KMS-11 (cell line): ENCODE measurements around the gene ACBD5.

ENCODE experiments used
- H2AFZ ChIP-seq: fragments of 200-600 bp; sonication (generic); 2 replicates; pipeline ENCODE4 v1.6.1; 2016; ENCODE audit warnings: antibody characterized with exemption, mixed run types, low read depth
- H3K27ac ChIP-seq: fragments of 200-600 bp; sonication (generic); 2 replicates; pipeline ENCODE4 v1.6.1; 2016; ENCODE audit warnings: mild to moderate bottlenecking, mixed run types
- H3K27me3 ChIP-seq: fragments of 200-600 bp; sonication (generic); 2 replicates; pipeline ENCODE4 v1.6.1; 2017; ENCODE audit warnings: mild to moderate bottlenecking, low read depth, mixed run types, moderate library complexity; ENCODE audit not compliant: insufficient read depth
- H3K36me3 ChIP-seq: fragments of 200-600 bp; sonication (generic); 2 replicates; pipeline ENCODE4 v1.6.1; 2017; ENCODE audit warnings: mild to moderate bottlenecking, mixed run types; ENCODE audit not compliant: insufficient read depth
- H3K4me1 ChIP-seq: fragments of 200-600 bp; sonication (generic); 2 replicates; pipeline ENCODE4 v1.6.1; 2016; ENCODE audit warnings: mild to moderate bottlenecking, low read depth, mixed run types; ENCODE audit not compliant: poor library complexity, severe bottlenecking
- H3K4me2 ChIP-seq: fragments of 200-600 bp; sonication (generic); 2 replicates; pipeline ENCODE4 v1.7.0; 2016; ENCODE audit warnings: mild to moderate bottlenecking, mixed run types
- H3K4me3 ChIP-seq: fragments of 200-600 bp; sonication (generic); IDR thresholded peaks from 2 replicates; pipeline ENCODE4 v1.6.1; 2017; ENCODE audit warnings: low read depth, low read length, mixed read lengths; ENCODE audit not compliant: insufficient read depth
- H3K79me2 ChIP-seq: fragments of 200-600 bp; sonication (generic); 2 replicates; pipeline ENCODE4 v1.6.1; 2016; ENCODE audit warnings: low read depth, mixed run types; ENCODE audit not compliant: insufficient read depth
- H3K9ac ChIP-seq: fragments of 200-600 bp; sonication (generic); 2 replicates; pipeline ENCODE4 v1.6.1; 2016; ENCODE audit warnings: mild to moderate bottlenecking, mixed run types
- H4K20me1 ChIP-seq: fragments of 200-600 bp; sonication (generic); 2 replicates; pipeline ENCODE4 v1.6.1; 2016; ENCODE audit warnings: mild to moderate bottlenecking, mixed run types; ENCODE audit not compliant: insufficient read depth
- CTCF ChIP-seq: fragments of 200-600 bp; sonication (generic); conservative IDR thresholded peaks from 2 replicates; pipeline ENCODE4 v1.6.1; 2017; ENCODE audit warnings: low read depth, mild to moderate bottlenecking, antibody characterized with exemption, low read length, moderate library complexity, mixed read lengths

Gene ACBD5

GRCh38 chr10:27235706-27236105 lies 4.9 kb downstream of the ACBD5 start:
- Histone ChIP-seq H4K20me1 (no peaks in the 10 kb centered on the region), H3K4me2 (no peak overlapping the region), H2AFZ (no peak overlapping the region), H3K4me3 (no peak overlapping the region), H3K9ac (no peak overlapping the region), H3K79me2 (peaks cover 15% of the 10 kb centered on the region), H3K36me3 (no peaks in the 10 kb centered on the region), H3K27me3 (no peaks in the 10 kb centered on the region), H3K4me1 (peaks cover 11% of the 10 kb centered on the region), H3K27ac (no peak overlapping the region)
- TF ChIP-seq CTCF, result no peak

- no peak for TF ChIP-seq CTCF
- no peak overlapping the region for H3K27ac ChIP-seq
- H3K9ac ChIP-seq, result no peak overlapping the region
- H3K4me1 ChIP-seq, result no peaks in the 10 kb centered on the region
- no peaks in the 10 kb centered on the region for H3K27me3 ChIP-seq
- no peaks in the 10 kb centered on the region for H3K79me2 ChIP-seq
- no peaks in the 10 kb centered on the region for H3K36me3 ChIP-seq
- H3K4me2 ChIP-seq, result no peak overlapping the region
- H3K4me3 ChIP-seq, result no peak overlapping the region
- H4K20me1 ChIP-seq, result no peaks in the 10 kb centered on the region
- H2AFZ ChIP-seq, result no peak overlapping the region
Observed at GRCh38 chr10:27230022-27230421, 10.6 kb downstream of the ACBD5 start.

- Histone ChIP-seq H3K4me1 (no peaks in the 10 kb centered on the region), H3K27ac (no peak overlapping the region), H3K9ac (no peak overlapping the region), H3K27me3 (no peaks in the 10 kb centered on the region), H2AFZ (no peak overlapping the region), H3K79me2 (no peaks in the 10 kb centered on the region), H4K20me1 (no peaks in the 10 kb centered on the region), H3K4me3 (no peak overlapping the region), H3K4me2 (no peak overlapping the region), H3K36me3 (no peaks in the 10 kb centered on the region)
- no peak for TF ChIP-seq CTCF
Observed at GRCh38 chr10:27225642-27226257, 14.8 kb downstream of the ACBD5 start.

GRCh38 chr10:27225011-27225590 lies 15.5 kb downstream of the ACBD5 start:
- Histone ChIP-seq H4K20me1 (no peaks in the 10 kb centered on the region), H3K79me2 (no peaks in the 10 kb centered on the region), H3K4me1 (no peaks in the 10 kb centered on the region), H3K4me3 (no peak overlapping the region), H3K36me3 (no peaks in the 10 kb centered on the region), H2AFZ (no peak overlapping the region), H3K27ac (no peak overlapping the region), H3K9ac (no peak overlapping the region), H3K4me2 (no peak overlapping the region), H3K27me3 (no peaks in the 10 kb centered on the region)
- TF ChIP-seq CTCF, result no peak
